BJ (cell line): ENCODE measurements around the gene MCL1. TPM values are rescaled to one million over a fixed set of nuclear protein-coding genes. Genes with fewer than 3 reads are reported as not detected.

Experiments
- CTCF ChIA-PET: fragments of 350-600 bp; formaldehyde crosslinking; extraction: SDS; loops from one replicate; lab custom pipeline; 2021; ENCODE audit warnings: antibody characterized with exemption, inconsistent platforms; lab: Yijun Ruan, JAX
- POLR2A ChIA-PET: fragments of 300-600 bp; sonication (Branson Sonifier 250); formaldehyde crosslinking; extraction: SDS; loops from one replicate; lab custom pipeline; 2021; ENCODE audit warnings: antibody characterized with exemption; lab: Charles Lee
- DNase-seq: peaks from one replicate; pipeline ENCODE4 v3.0.0-alpha.2; 2011; ENCODE audit warnings: low read depth
- H3K27me3 ChIP-seq: 2 replicates; pipeline ENCODE4 v1.6.0; 2011; ENCODE audit warnings: low read length; ENCODE audit not compliant: control insufficient read depth, insufficient read depth
- H3K36me3 ChIP-seq: 2 replicates; pipeline ENCODE4 v1.5.1; 2011; ENCODE audit warnings: low read length; ENCODE audit not compliant: control insufficient read depth, insufficient read depth
- H3K4me3 ChIP-seq: 2 replicates; pipeline ENCODE4 v1.5.1; 2011; ENCODE audit warnings: low read depth, mild to moderate bottlenecking, control low read depth, low read length
- CTCF ChIP-seq: IDR thresholded peaks from 2 replicates; pipeline ENCODE4 v1.5.1; 2011; ENCODE audit warnings: low read depth, mild to moderate bottlenecking, control low read depth, inconsistent platforms, low read length, moderate library complexity; ENCODE audit not compliant: insufficient read depth
- polyA plus RNA-seq: library from polyadenylated mRNA; depleted of rRNA; stranded (reverse); fragments of >200 nt; gene quantifications from 2 replicates; pipeline ENCODE4 v1.2.3, GENCODE V29; 2011

MCL1 gene
- polyA plus RNA-seq, 1 experiment = 45.4 TPM

DNA sequence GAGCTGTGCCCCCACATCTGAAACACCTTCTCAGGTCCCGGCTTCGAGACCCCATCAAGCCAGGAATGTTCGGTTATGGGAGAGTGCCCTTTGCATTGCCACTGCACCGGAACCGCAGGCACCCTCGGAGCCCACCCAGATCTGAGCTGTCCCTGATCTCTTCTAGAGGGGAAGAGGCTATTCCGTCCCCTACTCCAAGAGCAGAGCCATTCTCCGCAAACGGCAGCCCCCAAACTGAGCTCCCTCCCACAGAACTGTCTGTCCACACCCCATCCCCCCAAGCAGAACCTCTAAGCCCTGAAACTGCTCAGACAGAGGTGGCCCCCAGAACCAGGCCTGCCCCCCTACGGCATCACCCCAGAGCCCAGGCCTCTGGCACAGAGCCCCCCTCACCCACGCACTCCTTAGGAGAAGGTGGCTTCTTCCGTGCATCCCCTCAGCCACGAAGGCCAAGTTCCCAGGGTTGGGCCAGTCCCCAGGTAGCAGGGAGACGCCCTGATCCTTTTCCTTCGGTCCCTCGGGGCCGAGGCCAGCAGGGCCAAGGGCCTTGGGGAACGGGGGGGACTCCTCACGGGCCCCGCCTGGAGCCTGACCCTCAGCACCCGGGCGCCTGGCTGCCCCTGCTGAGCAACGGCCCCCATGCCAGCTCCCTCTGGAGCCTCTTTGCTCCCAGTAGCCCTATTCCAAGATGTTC is 25.9 kb downstream of the MCL1 start:
- ChIA-PET POLR2A (no interaction called here), CTCF (interaction anchor here (2.3 kb wide), 1 partner anchor 426 kb away, joined by 5 read pairs; no protein-coding TSS in a partner anchor)
- no peak for TF ChIP-seq CTCF
- H3K36me3 ChIP-seq = peaks cover 6% of the 10 kb centered on the region
- no peaks in the 10 kb centered on the region for H3K27me3 ChIP-seq
- no peak for DNase-seq
- no peak overlapping the region for H3K4me3 ChIP-seq

GRCh38 chr1:150552911-150553289 is 26.5 kb downstream of the MCL1 start:
- ChIA-PET POLR2A (no interaction called here), CTCF (interaction anchor here (1.2 to 6.2 kb wide), 4 partner anchors 7 to 427 kb away, joined by 5 to 43 read pairs (median 8); no protein-coding TSS in a partner anchor)
- no peak for DNase-seq
- Histone ChIP-seq H3K4me3 (no peak overlapping the region), H3K27me3 (no peaks in the 10 kb centered on the region), H3K36me3 (peaks cover 6% of the 10 kb centered on the region)
- no peak for TF ChIP-seq CTCF

GRCh38 chr1:150552128-150552910 is 27.1 kb downstream of the MCL1 start:
- no peak overlapping the region for H3K4me3 ChIP-seq
- DNase-seq = peak; percentile 71
- no peaks in the 10 kb centered on the region for H3K27me3 ChIP-seq
- POLR2A ChIA-PET = interaction anchor here (0.6 to 0.7 kb wide), 2 partner anchors 77 to 985 kb away, joined by 3 to 5 read pairs; no protein-coding TSS in a partner anchor
- H3K36me3 ChIP-seq = peaks cover 4% of the 10 kb centered on the region
- TF ChIP-seq CTCF = no peak
- CTCF ChIA-PET = interaction anchor here (1.2 to 6.2 kb wide), 5 partner anchors 7 to 427 kb away, joined by 5 to 43 read pairs (median 7); no protein-coding TSS in a partner anchor

DNA sequence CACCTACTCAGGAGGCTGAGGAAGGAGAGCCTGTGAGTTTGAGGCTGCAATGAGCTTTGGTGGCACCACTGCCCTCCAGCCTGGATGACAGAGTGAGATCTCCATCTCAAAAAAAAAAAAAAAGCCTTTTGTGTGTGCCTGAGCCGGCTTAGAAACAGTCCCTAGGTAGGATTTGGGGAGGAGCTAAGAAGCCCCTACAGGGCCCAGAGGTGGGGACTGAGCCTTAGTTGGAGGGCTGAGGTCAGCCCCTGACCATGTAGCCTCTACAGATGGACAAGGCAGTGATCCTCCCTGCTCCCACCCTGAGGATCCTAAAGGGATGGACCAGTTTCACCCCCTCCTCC is 27.7 kb downstream of the MCL1 start:
- no peak for DNase-seq
- CTCF ChIA-PET = interaction anchor here (1.2 to 6.2 kb wide), 6 partner anchors 8 to 428 kb away, joined by 4 to 43 read pairs (median 6); no protein-coding TSS in a partner anchor
- POLR2A ChIA-PET = interaction anchor here (0.6 to 0.7 kb wide), 2 partner anchors 78 to 986 kb away, joined by 3 to 5 read pairs; no protein-coding TSS in a partner anchor
- Histone ChIP-seq H3K27me3 (no peaks in the 10 kb centered on the region), H3K4me3 (no peak overlapping the region), H3K36me3 (peaks cover 3% of the 10 kb centered on the region)
- TF ChIP-seq CTCF = no peak
